H1 (cell line): ENCODE data around the gene SPOCK3. TPM values are rescaled to one million over a fixed set of nuclear protein-coding genes. Genes with fewer than 3 reads are reported as not detected.
A peak's percentile ranks its signal among the peaks of the same experiment; 100 is the strongest.

Experiments used
- CTCF ChIA-PET: fragments of 300-600 bp; sonication (Branson Sonifier 250); formaldehyde crosslinking; loops from one replicate; lab custom pipeline; 2021; ENCODE audit not compliant: partially characterized antibody; lab: Charles Lee
- POLR2A ChIA-PET: fragments of 300-600 bp; sonication (Branson Sonifier 250); formaldehyde crosslinking; loops from one replicate; lab custom pipeline; 2021; ENCODE audit warnings: inconsistent platforms; ENCODE audit not compliant: partially characterized antibody; lab: Charles Lee
- DNase-seq, 2 experiments: peaks; one replicate each; pipeline versions ENCODE4 v3.0.0 to v3.0.0-alpha.2; 2010 to 2022; ENCODE audit warnings: low spot score in 2 of 2, low read depth in 1 of 2, mixed read lengths in 1 of 2
- FAIRE-seq: peaks from 2 replicates; lab custom pipeline; 2011; peaks lifted over from hg19 to GRCh38; lab: Jason Lieb, UNC
- H2AFZ ChIP-seq: 2 replicates; pipeline ENCODE4 v1.8.1; 2012; ENCODE audit warnings: low read length, inconsistent platforms
- H2AK5ac ChIP-seq: 2 replicates; pipeline ENCODE4 v1.6.1; 2013; ENCODE audit warnings: low read depth, low read length
- H2BK120ac ChIP-seq: replicated peaks from 2 replicates; pipeline ENCODE3; 2013; ENCODE audit warnings: low read depth, low read length, inconsistent platforms
- H2BK12ac ChIP-seq: 2 replicates; pipeline ENCODE4 v1.6.1; 2013; ENCODE audit warnings: low read depth, low read length
- H2BK15ac ChIP-seq: 2 replicates; pipeline ENCODE4 v1.6.1; 2013; ENCODE audit warnings: low read length
- H2BK20ac ChIP-seq: 2 replicates; pipeline ENCODE4 v1.6.1; 2013; ENCODE audit warnings: low read length
- H2BK5ac ChIP-seq: 2 replicates; pipeline ENCODE4 v1.6.1; 2013; ENCODE audit warnings: low read depth, low read length
- H3K14ac ChIP-seq: 2 replicates; pipeline ENCODE4 v1.6.1; 2013; ENCODE audit warnings: inconsistent platforms; ENCODE audit not compliant: insufficient read length
- H3K18ac ChIP-seq: 2 replicates; pipeline ENCODE4 v1.6.1; 2013; ENCODE audit warnings: low read length; ENCODE audit errors: extremely low read depth
- H3K23ac ChIP-seq: 2 replicates; pipeline ENCODE4 v1.6.1; 2013; ENCODE audit warnings: inconsistent platforms; ENCODE audit not compliant: insufficient read length
- H3K23me2 ChIP-seq: 2 replicates; pipeline ENCODE4 v1.6.1; 2013; ENCODE audit warnings: low read depth, low read length
- H3K27ac ChIP-seq: 2 replicates; pipeline ENCODE4 v1.6.1; 2011; ENCODE audit warnings: low read depth, low read length, inconsistent platforms
- H3K27me3 ChIP-seq, 4 experiments: replicated peaks in 1 of 4; 1 replicate in 1 of 4; 2 replicates in 3 of 4; pipeline versions ENCODE4 v1.6.1 to v1.8.1; 2011 to 2013; ENCODE audit warnings: low read length in 3 of 4, mild to moderate bottlenecking in 3 of 4, inconsistent platforms in 2 of 4, mixed read lengths in 2 of 4, moderate library complexity in 1 of 4; ENCODE audit not compliant: control insufficient read depth in 3 of 4, insufficient read depth in 3 of 4; ENCODE audit errors: extremely low read depth in 1 of 4
- H3K36me3 ChIP-seq, 4 experiments: 2 replicates each; pipeline versions ENCODE4 v1.6.1 to v1.8.1; 2011 to 2013; ENCODE audit warnings: mild to moderate bottlenecking in 4 of 4, low read length in 3 of 4, moderate library complexity in 2 of 4, control low read depth in 1 of 4, inconsistent platforms in 1 of 4; ENCODE audit not compliant: insufficient read depth in 4 of 4, control insufficient read depth in 2 of 4
- H3K4ac ChIP-seq: replicated peaks from 2 replicates; pipeline ENCODE3; 2013; ENCODE audit warnings: low read length, low read depth, mixed read lengths, inconsistent platforms; ENCODE audit not compliant: insufficient read length
- H3K4me1 ChIP-seq, 4 experiments: replicated peaks in 1 of 4; 1 replicate in 1 of 4; 2 replicates in 3 of 4; pipeline versions ENCODE4 v1.6.1 to v1.8.1; 2011 to 2013; ENCODE audit warnings: low read length in 3 of 4, inconsistent platforms in 2 of 4, mixed read lengths in 1 of 4; ENCODE audit not compliant: insufficient read depth in 4 of 4, control insufficient read depth in 3 of 4
- H3K4me2 ChIP-seq, 2 experiments: 2 replicates each; pipeline versions ENCODE4 v1.6.1 to v1.8.1; 2011 to 2013; ENCODE audit warnings: low read depth in 2 of 2, low read length in 2 of 2, control low read depth in 1 of 2, inconsistent platforms in 1 of 2, mild to moderate bottlenecking in 1 of 2; ENCODE audit not compliant: insufficient read depth in 1 of 2
- H3K4me3 ChIP-seq, 4 experiments: fragments of 200-600, 300-600 bp in 1 of 4; sonication (generic), shearing (Covaris generic), sonication (Bioruptor Twin) in 1 of 4; 2 replicates each; pipeline versions ENCODE4 v1.5.1 to v1.8.1; 2011 to 2016; ENCODE audit warnings: low read length in 4 of 4, low read depth in 3 of 4, control low read depth in 2 of 4, inconsistent platforms in 2 of 4, mild to moderate bottlenecking in 2 of 4, mixed read lengths in 1 of 4, moderate library complexity in 1 of 4; ENCODE audit not compliant: insufficient read depth in 2 of 4; ENCODE audit errors: extremely low read depth in 1 of 4
- H3K56ac ChIP-seq: replicated peaks from 2 replicates; pipeline ENCODE3; 2013; ENCODE audit warnings: low read depth, mild to moderate bottlenecking, mixed read lengths, low read length, inconsistent platforms; ENCODE audit not compliant: insufficient read length
- H3K79me1 ChIP-seq: 2 replicates; pipeline ENCODE4 v1.6.1; 2013; ENCODE audit warnings: low read depth, low read length, control low read depth
- H3K79me2 ChIP-seq, 2 experiments: 2 replicates each; pipeline versions ENCODE4 v1.6.1 to v1.8.1; 2012 to 2013; ENCODE audit warnings: low read length in 2 of 2, mild to moderate bottlenecking in 2 of 2, inconsistent platforms in 1 of 2; ENCODE audit not compliant: insufficient read depth in 2 of 2, control insufficient read depth in 1 of 2
- H3K9ac ChIP-seq, 4 experiments: replicated peaks in 1 of 4; 1 replicate in 1 of 4; 2 replicates in 3 of 4; pipeline versions ENCODE4 v1.6.1 to v1.8.1; 2011 to 2013; ENCODE audit warnings: low read depth in 3 of 4, low read length in 3 of 4, control low read depth in 2 of 4, mild to moderate bottlenecking in 2 of 4, moderate library complexity in 2 of 4, inconsistent platforms in 1 of 4; ENCODE audit errors: extremely low read depth in 1 of 4
- H3K9me3 ChIP-seq, 2 experiments: 2 replicates each; pipeline versions ENCODE4 v1.6.1 to v1.8.1; 2012 to 2013; ENCODE audit warnings: mild to moderate bottlenecking in 2 of 2, moderate library complexity in 2 of 2, control low read depth in 1 of 2, inconsistent platforms in 1 of 2, low read depth in 1 of 2, low read length in 1 of 2, mixed read lengths in 1 of 2; ENCODE audit not compliant: insufficient read depth in 2 of 2
- H4K20me1 ChIP-seq, 2 experiments: replicated peaks in 1 of 2; 2 replicates each; pipeline versions ENCODE3 to v1.8.1; 2011 to 2013; ENCODE audit warnings: inconsistent platforms in 2 of 2, low read length in 2 of 2, mild to moderate bottlenecking in 1 of 2; ENCODE audit not compliant: insufficient read depth in 2 of 2, control insufficient read depth in 1 of 2
- H4K5ac ChIP-seq: 2 replicates; pipeline ENCODE4 v1.6.1; 2013; ENCODE audit warnings: low read length, low read depth, mixed read lengths, inconsistent platforms; ENCODE audit not compliant: insufficient read length
- H4K8ac ChIP-seq: 2 replicates; pipeline ENCODE4 v1.8.0; 2013; ENCODE audit warnings: mild to moderate bottlenecking, moderate library complexity, low read length, inconsistent platforms; ENCODE audit not compliant: insufficient read depth; ENCODE audit errors: extremely low read depth
- H4K91ac ChIP-seq: replicated peaks from 2 replicates; pipeline ENCODE3; 2013; ENCODE audit warnings: low read length, mixed read lengths, inconsistent platforms; ENCODE audit not compliant: insufficient read length
- BACH1 ChIP-seq: IDR thresholded peaks from 2 replicates; pipeline ENCODE4 v1.6.1; 2012; ENCODE audit warnings: low read length, improper control_type of control experiment
- CBX5 ChIP-seq: fragments of 300-800, 300-1000 bp; sonication (generic); IDR thresholded peaks from 2 replicates; pipeline ENCODE4 v1.7.1; 2016; ENCODE audit warnings: antibody characterized with exemption, low read length, low read depth
- CHD2 ChIP-seq: IDR thresholded peaks from 2 replicates; pipeline ENCODE4 v1.6.1; 2012; ENCODE audit warnings: low read length, improper control_type of control experiment
- KDM5A ChIP-seq: fragments of 200-600 bp; IDR thresholded peaks from 2 replicates; pipeline ENCODE4 v1.7.1; 2012; ENCODE audit warnings: mild to moderate bottlenecking, low read length, inconsistent platforms, mixed read lengths
- MAFK ChIP-seq: IDR thresholded peaks from 2 replicates; pipeline ENCODE4 v1.6.1; 2012; ENCODE audit warnings: low read depth, mild to moderate bottlenecking, improper control_type of control experiment, low read length
- POLR2A ChIP-seq, 2 experiments: IDR thresholded peaks; 1 replicate in 1 of 2; 2 replicates in 1 of 2; pipeline ENCODE4 v1.6.1; 2011; ENCODE audit warnings: low read depth in 2 of 2, low read length in 2 of 2, mild to moderate bottlenecking in 2 of 2; ENCODE audit errors: control extremely low read depth in 1 of 2
- SP1 ChIP-seq: IDR thresholded peaks from 2 replicates; pipeline ENCODE4 v1.6.1; 2011; ENCODE audit warnings: low read depth, low read length
- WGBS, 2 experiments: shearing (Covaris generic) in 1 of 2; methylation state at CpG; one replicate each; pipeline versions ENCODE4 v1.1.6 to v1.1.7; 2013 to 2015; ENCODE audit warnings: low lambda C conversion rate in 2 of 2, mixed read lengths in 2 of 2, inconsistent platforms in 1 of 2, low coverage in 1 of 2, missing lambda C conversion rate in 1 of 2; ENCODE audit not compliant: insufficient replicate concordance in 2 of 2, insufficient coverage in 1 of 2, insufficient read length in 1 of 2; ENCODE audit errors: extremely low coverage in 1 of 2, missing lambda C conversion rate in 1 of 2; 5-methylcytosine and 5-hydroxymethylcytosine counted together
- polyA plus RNA-seq, 7 experiments: library from polyadenylated mRNA; depleted of rRNA in 3 of 7; stranded (reverse) in 5 of 7; unstranded in 2 of 7; fragments of >200 nt in 5 of 7; fragments of 200-250 nt in 2 of 7; gene quantifications; 1 replicate in 5 of 7; 2 replicates in 1 of 7; 4 replicates in 1 of 7; pipeline versions ENCODE4 v1.2.1 to v1.2.3, GENCODE V29; 2011 to 2013; ENCODE audit warnings: missing spikeins in 2 of 7, mixed read lengths in 2 of 7
- total RNA-seq: library from RNA; stranded (reverse); fragmentation: NEBNext Ultra II Directional; extraction: Animal tissue kit (Norgen Biotek cat#: 25700); gene quantifications from 2 replicates; pipeline ENCODE4 v1.2.1, GENCODE V29; 2021

Gene SPOCK3
- total and polyA plus RNA-seq, 2 of the 8 experiments (the other 6 are each of a cell fraction or from before 2014, with no cell fraction given) = 0.14 to 0.60 TPM

- H3K4me1 ChIP-seq = no peaks in the 10 kb centered on the region; a peak in 1 of 7 replicates
- no peak overlapping the region for H2BK12ac ChIP-seq
- no peaks in the 10 kb centered on the region for H4K20me1 ChIP-seq
- H2BK5ac ChIP-seq = no peak overlapping the region
- POLR2A ChIA-PET = no interaction called here
- H2AFZ ChIP-seq = peak overlapping the region; percentile 88
- 0 out of 7 replicates have a peak overlapping the region, but pooled peaks of 1 of the 4 experiments have one; percentile 3 for H3K9ac ChIP-seq
- peak overlapping the region; percentile 86 to 98 for H3K4me2 ChIP-seq
- no peak overlapping the region for H3K14ac ChIP-seq
- H4K8ac ChIP-seq = no peak overlapping the region
- no peaks in the 10 kb centered on the region for H3K79me2 ChIP-seq
- peaks cover 18% of the 10 kb centered on the region for H3K23me2 ChIP-seq
- no peaks in the 10 kb centered on the region for H3K36me3 ChIP-seq
- peaks cover 1 to 25% (median 17%) of the 10 kb centered on the region in 4 experiments for H3K27me3 ChIP-seq
- WGBS, 2 experiments = 9% methylated on average over 25 of the region's 25 CpGs; no CpG with 5 or more reads in 1 of the 2 experiments
- H3K27ac ChIP-seq = no peak overlapping the region
- H4K91ac ChIP-seq = no peak overlapping the region
- DNase-seq (peak in 1 of 2 experiments; percentile 51), FAIRE-seq (no peak)
- no peak overlapping the region for H2BK120ac ChIP-seq
- H4K5ac ChIP-seq = no peak overlapping the region
- no peak overlapping the region for H3K56ac ChIP-seq
- H2BK15ac ChIP-seq = no peak overlapping the region
- no peaks in the 10 kb centered on the region for H3K9me3 ChIP-seq
- H3K4ac ChIP-seq = no peak overlapping the region
- no peak overlapping the region for H3K18ac ChIP-seq
- no peaks in the 10 kb centered on the region for H3K79me1 ChIP-seq
- no peak overlapping the region for H2AK5ac ChIP-seq
- H3K4me3 ChIP-seq = peak overlapping the region; percentile 61 to 84 (median 70)
- no peak overlapping the region for H3K23ac ChIP-seq
- no peak for TF ChIP-seq SP1
- TF ChIP-seq BACH1 = no peak
- no peak for TF ChIP-seq CHD2
- no peak for TF ChIP-seq POLR2A (IDR thresholded peaks at IDR 0.05; ENCODE audit: control extremely low read depth in 1 of 2, low read depth in 2 of 2, low read length in 2 of 2)
- no peak for TF ChIP-seq MAFK
- no peak for TF ChIP-seq KDM5A
- no peak for TF ChIP-seq CBX5
- TF ChIP-seq, all 59 proteins: peak for 0
- H2BK20ac ChIP-seq = no peak overlapping the region
- CTCF ChIA-PET = no interaction called here
Observed at GRCh38 chr4:167232805-167233684, 1.2 kb downstream of the SPOCK3 start.
